K562 (cell line): ENCODE measurements around the gene HPX.

Experiments
- DNMT1 ChIP-seq: fragments of 450-650 bp; IDR thresholded peaks from 2 replicates; pipeline ENCODE4 v1.6.1; 2016; ENCODE audit warnings: antibody characterized with exemption, mild to moderate bottlenecking
- KDM1A ChIP-seq, 2 experiments: fragments of 450-650 bp; IDR thresholded peaks; 2 replicates each; pipeline ENCODE4 v1.6.1; 2016; ENCODE audit warnings: mild to moderate bottlenecking in 2 of 2
- NFYB ChIP-seq: IDR thresholded peaks from 2 replicates; pipeline ENCODE4 v1.6.1; 2011; ENCODE audit warnings: mild to moderate bottlenecking, moderate library complexity; ENCODE audit not compliant: insufficient read length; ENCODE audit errors: extremely low read depth
- NONO ChIP-seq, 2 experiments: fragments of 200-400 bp in 1 of 2; fragments of 450-650 bp in 1 of 2; formaldehyde crosslinking in 1 of 2; IDR thresholded peaks; 2 replicates each; pipeline ENCODE4 v1.6.1; 2017; ENCODE audit warnings: low read depth in 2 of 2, mild to moderate bottlenecking in 2 of 2, moderate library complexity in 2 of 2, low read length in 1 of 2
- POLR2AphosphoS5 ChIP-seq: IDR thresholded peaks from 2 replicates; pipeline ENCODE4 v1.6.1; 2011; ENCODE audit warnings: mild to moderate bottlenecking, low read depth, low read length, moderate library complexity; ENCODE audit not compliant: control insufficient read depth, insufficient read depth
- RBFOX2 ChIP-seq: fragments of 200-400 bp; formaldehyde crosslinking; IDR thresholded peaks from 2 replicates; pipeline ENCODE4 v1.6.1; 2017; ENCODE audit warnings: low read depth, mild to moderate bottlenecking, low read length, moderate library complexity
- STAG1 ChIP-seq: sonication (generic); formaldehyde crosslinking; IDR thresholded peaks from 2 replicates; pipeline ENCODE4 v1.5.0; 2020; ENCODE audit warnings: missing genetic modification reagents, borderline replicate concordance
- ZC3H4 ChIP-seq: sonication (generic); formaldehyde crosslinking; IDR thresholded peaks from 2 replicates; pipeline ENCODE4 v1.9.0; 2021; ENCODE audit warnings: missing genetic modification reagents, borderline replicate concordance
- ZNF140 ChIP-seq: fragments of 250-450 bp; sonication (Bioruptor Pico); IDR thresholded peaks from 2 replicates; pipeline ENCODE4 v1.8.0; 2021; ENCODE audit warnings: moderate library complexity, mild to moderate bottlenecking, inconsistent platforms
- TF ChIP-seq, protein P1 (sequence below), 2 experiments: fragments of 450-650 bp; formaldehyde crosslinking in 1 of 2; IDR thresholded peaks; 2 replicates each; pipeline versions ENCODE4 v1.4.0 to v1.6.1; 2014 to 2020; ENCODE audit warnings: mild to moderate bottlenecking in 2 of 2, borderline replicate concordance in 1 of 2, low read depth in 1 of 2
- TF ChIP-seq, protein P2 (sequence below): fragments of 250-450 bp; sonication (Bioruptor Pico); IDR thresholded peaks from 2 replicates; pipeline ENCODE4 v1.8.0; 2022; ENCODE audit warnings: moderate library complexity, mild to moderate bottlenecking, inconsistent platforms
- TF ChIP-seq, protein P3 (sequence below), 3 experiments: IDR thresholded peaks in 2 of 3; conservative IDR thresholded peaks in 1 of 3; 2 replicates each; pipeline ENCODE4 v1.5.1; 2011 to 2012; ENCODE audit warnings: low read length in 3 of 3, mild to moderate bottlenecking in 3 of 3, control low read depth in 2 of 3, improper control_type of control experiment in 1 of 3, inconsistent platforms in 1 of 3, low read depth in 1 of 3, mixed read lengths in 1 of 3, moderate library complexity in 1 of 3; ENCODE audit not compliant: insufficient read depth in 2 of 3
- TF ChIP-seq, protein P4 (sequence below): fragments of 200-400 bp; formaldehyde crosslinking; IDR thresholded peaks from 2 replicates; pipeline ENCODE4 v1.6.1; 2017; ENCODE audit warnings: mild to moderate bottlenecking, low read depth, low read length, moderate library complexity

DNA sequence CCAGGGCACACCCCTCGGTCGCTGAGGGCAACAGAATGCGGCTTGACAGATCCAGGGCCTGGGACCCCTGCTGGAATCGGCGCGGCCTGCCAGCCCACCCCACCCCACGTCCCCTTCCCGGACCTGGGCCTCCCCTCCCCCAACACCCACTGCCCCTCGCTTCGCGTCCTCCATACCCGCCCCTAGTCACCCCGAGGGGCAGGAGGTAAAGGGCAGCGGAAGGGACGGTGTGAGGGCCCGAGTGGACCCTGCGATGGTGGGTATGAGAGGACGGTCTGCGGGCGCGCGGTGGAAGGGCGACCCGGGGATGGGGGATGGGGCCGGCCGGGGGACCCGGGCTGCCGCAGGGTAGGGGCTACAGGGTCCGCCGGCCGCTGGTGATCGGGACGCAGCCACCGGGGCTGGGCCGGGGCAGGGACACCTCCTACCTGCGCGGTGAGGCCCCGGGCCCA is 22.2 kb downstream of the HPX start:
- TF ChIP-seq, protein P1, sequence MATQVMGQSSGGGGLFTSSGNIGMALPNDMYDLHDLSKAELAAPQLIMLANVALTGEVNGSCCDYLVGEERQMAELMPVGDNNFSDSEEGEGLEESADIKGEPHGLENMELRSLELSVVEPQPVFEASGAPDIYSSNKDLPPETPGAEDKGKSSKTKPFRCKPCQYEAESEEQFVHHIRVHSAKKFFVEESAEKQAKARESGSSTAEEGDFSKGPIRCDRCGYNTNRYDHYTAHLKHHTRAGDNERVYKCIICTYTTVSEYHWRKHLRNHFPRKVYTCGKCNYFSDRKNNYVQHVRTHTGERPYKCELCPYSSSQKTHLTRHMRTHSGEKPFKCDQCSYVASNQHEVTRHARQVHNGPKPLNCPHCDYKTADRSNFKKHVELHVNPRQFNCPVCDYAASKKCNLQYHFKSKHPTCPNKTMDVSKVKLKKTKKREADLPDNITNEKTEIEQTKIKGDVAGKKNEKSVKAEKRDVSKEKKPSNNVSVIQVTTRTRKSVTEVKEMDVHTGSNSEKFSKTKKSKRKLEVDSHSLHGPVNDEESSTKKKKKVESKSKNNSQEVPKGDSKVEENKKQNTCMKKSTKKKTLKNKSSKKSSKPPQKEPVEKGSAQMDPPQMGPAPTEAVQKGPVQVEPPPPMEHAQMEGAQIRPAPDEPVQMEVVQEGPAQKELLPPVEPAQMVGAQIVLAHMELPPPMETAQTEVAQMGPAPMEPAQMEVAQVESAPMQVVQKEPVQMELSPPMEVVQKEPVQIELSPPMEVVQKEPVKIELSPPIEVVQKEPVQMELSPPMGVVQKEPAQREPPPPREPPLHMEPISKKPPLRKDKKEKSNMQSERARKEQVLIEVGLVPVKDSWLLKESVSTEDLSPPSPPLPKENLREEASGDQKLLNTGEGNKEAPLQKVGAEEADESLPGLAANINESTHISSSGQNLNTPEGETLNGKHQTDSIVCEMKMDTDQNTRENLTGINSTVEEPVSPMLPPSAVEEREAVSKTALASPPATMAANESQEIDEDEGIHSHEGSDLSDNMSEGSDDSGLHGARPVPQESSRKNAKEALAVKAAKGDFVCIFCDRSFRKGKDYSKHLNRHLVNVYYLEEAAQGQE (IDR thresholded peaks at IDR 0.05; ENCODE audit: borderline replicate concordance): no peak
- TF ChIP-seq, protein P1 (CRISPR knock-in tag; IDR thresholded peaks at IDR 0.05; ENCODE audit: low read depth): no peak
- TF ChIP-seq, protein P2, sequence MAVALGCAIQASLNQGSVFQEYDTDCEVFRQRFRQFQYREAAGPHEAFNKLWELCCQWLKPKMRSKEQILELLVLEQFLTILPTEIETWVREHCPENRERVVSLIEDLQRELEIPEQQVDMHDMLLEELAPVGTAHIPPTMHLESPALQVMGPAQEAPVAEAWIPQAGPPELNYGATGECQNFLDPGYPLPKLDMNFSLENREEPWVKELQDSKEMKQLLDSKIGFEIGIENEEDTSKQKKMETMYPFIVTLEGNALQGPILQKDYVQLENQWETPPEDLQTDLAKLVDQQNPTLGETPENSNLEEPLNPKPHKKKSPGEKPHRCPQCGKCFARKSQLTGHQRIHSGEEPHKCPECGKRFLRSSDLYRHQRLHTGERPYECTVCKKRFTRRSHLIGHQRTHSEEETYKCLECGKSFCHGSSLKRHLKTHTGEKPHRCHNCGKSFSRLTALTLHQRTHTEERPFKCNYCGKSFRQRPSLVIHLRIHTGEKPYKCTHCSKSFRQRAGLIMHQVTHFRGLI (CRISPR knock-in tag): no peak
- TF ChIP-seq, protein P3, sequence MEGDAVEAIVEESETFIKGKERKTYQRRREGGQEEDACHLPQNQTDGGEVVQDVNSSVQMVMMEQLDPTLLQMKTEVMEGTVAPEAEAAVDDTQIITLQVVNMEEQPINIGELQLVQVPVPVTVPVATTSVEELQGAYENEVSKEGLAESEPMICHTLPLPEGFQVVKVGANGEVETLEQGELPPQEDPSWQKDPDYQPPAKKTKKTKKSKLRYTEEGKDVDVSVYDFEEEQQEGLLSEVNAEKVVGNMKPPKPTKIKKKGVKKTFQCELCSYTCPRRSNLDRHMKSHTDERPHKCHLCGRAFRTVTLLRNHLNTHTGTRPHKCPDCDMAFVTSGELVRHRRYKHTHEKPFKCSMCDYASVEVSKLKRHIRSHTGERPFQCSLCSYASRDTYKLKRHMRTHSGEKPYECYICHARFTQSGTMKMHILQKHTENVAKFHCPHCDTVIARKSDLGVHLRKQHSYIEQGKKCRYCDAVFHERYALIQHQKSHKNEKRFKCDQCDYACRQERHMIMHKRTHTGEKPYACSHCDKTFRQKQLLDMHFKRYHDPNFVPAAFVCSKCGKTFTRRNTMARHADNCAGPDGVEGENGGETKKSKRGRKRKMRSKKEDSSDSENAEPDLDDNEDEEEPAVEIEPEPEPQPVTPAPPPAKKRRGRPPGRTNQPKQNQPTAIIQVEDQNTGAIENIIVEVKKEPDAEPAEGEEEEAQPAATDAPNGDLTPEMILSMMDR (IDR thresholded peaks at IDR 0.05 in 2 of 3, conservative IDR thresholded peaks at IDR 0.05 in 1 of 3; ENCODE audit: insufficient read depth in 2 of 3, low read depth in 1 of 3, low read length in 3 of 3): no peak
- TF ChIP-seq POLR2AphosphoS5 (no peak), NONO (IDR thresholded peaks at IDR 0.05; ENCODE audit: low read depth in 2 of 2, low read length in 1 of 2) (no peak), RBFOX2 (no peak), DNMT1 (no peak), ZNF140 (no peak), KDM1A (IDR thresholded peaks at IDR 0.05) (no peak), NFYB (no peak), STAG1 (CRISPR knock-in tag) (no peak), ZC3H4 (no peak)
- TF ChIP-seq, protein P4, sequence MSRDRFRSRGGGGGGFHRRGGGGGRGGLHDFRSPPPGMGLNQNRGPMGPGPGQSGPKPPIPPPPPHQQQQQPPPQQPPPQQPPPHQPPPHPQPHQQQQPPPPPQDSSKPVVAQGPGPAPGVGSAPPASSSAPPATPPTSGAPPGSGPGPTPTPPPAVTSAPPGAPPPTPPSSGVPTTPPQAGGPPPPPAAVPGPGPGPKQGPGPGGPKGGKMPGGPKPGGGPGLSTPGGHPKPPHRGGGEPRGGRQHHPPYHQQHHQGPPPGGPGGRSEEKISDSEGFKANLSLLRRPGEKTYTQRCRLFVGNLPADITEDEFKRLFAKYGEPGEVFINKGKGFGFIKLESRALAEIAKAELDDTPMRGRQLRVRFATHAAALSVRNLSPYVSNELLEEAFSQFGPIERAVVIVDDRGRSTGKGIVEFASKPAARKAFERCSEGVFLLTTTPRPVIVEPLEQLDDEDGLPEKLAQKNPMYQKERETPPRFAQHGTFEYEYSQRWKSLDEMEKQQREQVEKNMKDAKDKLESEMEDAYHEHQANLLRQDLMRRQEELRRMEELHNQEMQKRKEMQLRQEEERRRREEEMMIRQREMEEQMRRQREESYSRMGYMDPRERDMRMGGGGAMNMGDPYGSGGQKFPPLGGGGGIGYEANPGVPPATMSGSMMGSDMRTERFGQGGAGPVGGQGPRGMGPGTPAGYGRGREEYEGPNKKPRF: no peak
